GM21786 (cell line): Measurements from ENCODE around the gene PPP1R12A.
"Not testable (repeated sequence)": the region's sequence is repeated elsewhere in the genome, so short reads cannot be mapped to it uniquely, and the experiment has no call there.

Source experiments
- ATAC-seq: cut with Tn5 transposase; IDR thresholded peaks from one replicate; pipeline ENCODE4 v1.9.1; 2021; ENCODE audit not compliant: unreplicated experiment

PPP1R12A gene

GRCh38 chr12:79935021-79935623 is at the start of gene PPP1R12A:
PPP1R12A (minus strand) TSS chr12:79935097; CDS start chr12:79934931, 166 bp downstream.
- ATAC-seq: peak; percentile 85

GRCh38 chr12:79983986-79984620 is 49.2 kb upstream of the PPP1R12A start:
- ATAC-seq: no peak

- ATAC-seq: no peak
Observed at GRCh38 chr12:79983492-79983891, 48.6 kb upstream of the PPP1R12A start.

GRCh38 chr12:79982086-79983062 is 47.5 kb upstream of the PPP1R12A start:
- ATAC-seq: no peak

- ATAC-seq: no peak
Observed at GRCh38 chr12:79978692-79979091, 43.8 kb upstream of the PPP1R12A start.

GRCh38 chr12:79977856-79978460 is 43.1 kb upstream of the PPP1R12A start:
- ATAC-seq: not testable (repeated sequence)

GRCh38 chr12:79975143-79975542 is 40.2 kb upstream of the PPP1R12A start:
- ATAC-seq: no peak

GRCh38 chr12:79973801-79974200 is 38.9 kb upstream of the PPP1R12A start:
- no peak for ATAC-seq

- ATAC-seq: no peak
Observed at GRCh38 chr12:79964100-79964627, 29.3 kb upstream of the PPP1R12A start.

GRCh38 chr12:79961411-79961810 is 26.5 kb upstream of the PPP1R12A start:
- no peak for ATAC-seq

- ATAC-seq: no peak
Observed at GRCh38 chr12:79959484-79959883, 24.6 kb upstream of the PPP1R12A start.

GRCh38 chr12:79956896-79957295 is 22.0 kb upstream of the PPP1R12A start:
- no peak for ATAC-seq

GRCh38 chr12:79955561-79955960 is 20.7 kb upstream of the PPP1R12A start:
- no peak for ATAC-seq

- ATAC-seq: no peak
Observed at GRCh38 chr12:79954037-79954610, 19.2 kb upstream of the PPP1R12A start.

GRCh38 chr12:79949098-79949497 is 14.2 kb upstream of the PPP1R12A start:
- ATAC-seq: no peak

- ATAC-seq: no peak
Observed at GRCh38 chr12:79945433-79945832, 10.5 kb upstream of the PPP1R12A start.

- no peak for ATAC-seq
Observed at GRCh38 chr12:79944565-79944964, 9.7 kb upstream of the PPP1R12A start.

- ATAC-seq: not testable (repeated sequence)
Observed at GRCh38 chr12:79942846-79943245, 7.9 kb upstream of the PPP1R12A start.

GRCh38 chr12:79939728-79940310 is 4.9 kb upstream of the PPP1R12A start:
- no peak for ATAC-seq

- ATAC-seq: no peak
Observed at GRCh38 chr12:79938843-79939242, 3.9 kb upstream of the PPP1R12A start.
